IMR-90 (cell line): Measurements from ENCODE around the gene GABRP. TPM values are rescaled to one million over a fixed set of nuclear protein-coding genes. Genes with fewer than 3 reads are reported as not detected.

Experiments used
- ATAC-seq: fragments of 200-7000 bp; cut with Tn5 transposase; 2 replicates; pipeline ENCODE4 v1.9.1; 2020; ENCODE audit warnings: low read depth, mild to moderate bottlenecking, moderate library complexity
- BruUV-seq: library from RNA; stranded (reverse); fragments of 400-500 nt; replicated peaks from 2 replicates; lab custom pipeline; 2021; lab: Mats Ljungman, UMichigan
- CTCF ChIA-PET: fragments of 300-600 bp; formaldehyde crosslinking; extraction: SDS; loops from one replicate; lab custom pipeline; 2021; ENCODE audit warnings: antibody characterized with exemption; lab: Yijun Ruan, JAX
- POLR2A ChIA-PET: fragments of 300-600 bp; sonication (Branson Sonifier 250); formaldehyde crosslinking; loops from one replicate; lab custom pipeline; 2022; ENCODE audit warnings: antibody characterized with exemption; ENCODE audit not compliant: unreplicated experiment; lab: Charles Lee
- DNase-seq: peaks from one replicate; pipeline ENCODE4 v3.0.0; 2013
- H2AFZ ChIP-seq: replicated peaks from 2 replicates; pipeline ENCODE3; 2013; ENCODE audit warnings: low read length, mild to moderate bottlenecking; ENCODE audit not compliant: poor library complexity
- H2AK5ac ChIP-seq: 2 replicates; pipeline ENCODE4 v1.6.1; 2013; ENCODE audit warnings: low read depth, low read length, inconsistent platforms
- H2AK9ac ChIP-seq: replicated peaks from 2 replicates; pipeline ENCODE3; 2013; ENCODE audit warnings: mild to moderate bottlenecking, low read depth, low read length, moderate library complexity; ENCODE audit not compliant: poor library complexity
- H2BK120ac ChIP-seq: 2 replicates; pipeline ENCODE4 v1.6.1; 2013; ENCODE audit warnings: low read depth, low read length, inconsistent platforms
- H2BK15ac ChIP-seq: 3 replicates; pipeline ENCODE4 v1.6.1; 2013; ENCODE audit warnings: low read depth, low read length, inconsistent platforms
- H2BK20ac ChIP-seq: 2 replicates; pipeline ENCODE4 v1.6.1; 2013; ENCODE audit warnings: low read depth, mild to moderate bottlenecking, inconsistent platforms, low read length, moderate library complexity
- H2BK5ac ChIP-seq: 2 replicates; pipeline ENCODE4 v1.6.1; 2013; ENCODE audit warnings: mild to moderate bottlenecking, low read depth, low read length, inconsistent platforms; ENCODE audit not compliant: poor library complexity, severe bottlenecking
- H3K14ac ChIP-seq: replicated peaks from 2 replicates; pipeline ENCODE4 v1.6.1; 2013; ENCODE audit warnings: low read depth, low read length, inconsistent platforms
- H3K18ac ChIP-seq: 2 replicates; pipeline ENCODE4 v1.6.1; 2013; ENCODE audit warnings: low read depth, low read length, control low read depth
- H3K23ac ChIP-seq: 2 replicates; pipeline ENCODE4 v1.6.1; 2013; ENCODE audit warnings: low read depth, low read length, inconsistent platforms
- H3K27ac ChIP-seq: 2 replicates; pipeline ENCODE4 v1.5.1; 2013; ENCODE audit warnings: mild to moderate bottlenecking, control low read depth, low read length; ENCODE audit not compliant: insufficient read depth
- H3K27me3 ChIP-seq: 2 replicates; pipeline ENCODE4 v1.6.1; 2013; ENCODE audit warnings: low read length; ENCODE audit not compliant: control insufficient read depth, insufficient read depth
- H3K36me3 ChIP-seq: 2 replicates; pipeline ENCODE4 v1.6.1; 2013; ENCODE audit warnings: low read length, mixed read lengths; ENCODE audit not compliant: control insufficient read depth, insufficient read depth
- H3K4ac ChIP-seq: 2 replicates; pipeline ENCODE4 v1.6.1; 2013; ENCODE audit warnings: low read depth, low read length, inconsistent platforms
- H3K4me1 ChIP-seq: 2 replicates; pipeline ENCODE4 v1.6.1; 2013; ENCODE audit warnings: low read length, mixed read lengths; ENCODE audit not compliant: control insufficient read depth, insufficient read depth
- H3K4me2 ChIP-seq: 2 replicates; pipeline ENCODE4 v1.6.1; 2013; ENCODE audit warnings: low read depth, mild to moderate bottlenecking, control low read depth, low read length, moderate library complexity
- H3K4me3 ChIP-seq: 2 replicates; pipeline ENCODE4 v1.5.1; 2013; ENCODE audit warnings: low read depth, mild to moderate bottlenecking, control low read depth, low read length, moderate library complexity; ENCODE audit not compliant: insufficient read depth
- H3K56ac ChIP-seq: 2 replicates; pipeline ENCODE4 v1.6.1; 2013; ENCODE audit warnings: low read length, inconsistent platforms; ENCODE audit not compliant: insufficient read depth; ENCODE audit errors: extremely low read depth
- H3K79me1 ChIP-seq, 2 experiments: 2 replicates each; pipeline ENCODE4 v1.6.1; 2013; ENCODE audit warnings: low read length in 2 of 2, inconsistent platforms in 1 of 2, low read depth in 1 of 2
- H3K9ac ChIP-seq: 2 replicates; pipeline ENCODE4 v1.6.1; 2013; ENCODE audit warnings: low read depth, low read length, control low read depth
- H3K9me1 ChIP-seq: 2 replicates; pipeline ENCODE4 v1.6.1; 2013; ENCODE audit warnings: low read length, inconsistent platforms; ENCODE audit not compliant: insufficient read depth
- H3K9me3 ChIP-seq: 2 replicates; pipeline ENCODE4 v1.6.1; 2013; ENCODE audit warnings: low read length; ENCODE audit not compliant: control insufficient read depth, insufficient read depth
- H4K20me1 ChIP-seq: 2 replicates; pipeline ENCODE4 v1.6.1; 2013; ENCODE audit warnings: low read length, inconsistent platforms; ENCODE audit not compliant: insufficient read depth
- H4K5ac ChIP-seq: 2 replicates; pipeline ENCODE4 v1.6.1; 2013; ENCODE audit warnings: mild to moderate bottlenecking, low read depth, low read length, control low read depth
- H4K8ac ChIP-seq, 2 experiments: 2 replicates each; pipeline ENCODE4 v1.6.1; 2013; ENCODE audit warnings: low read depth in 2 of 2, low read length in 2 of 2, control low read depth in 1 of 2, inconsistent platforms in 1 of 2
- H4K91ac ChIP-seq: 2 replicates; pipeline ENCODE4 v1.6.1; 2013; ENCODE audit warnings: low read depth, low read length, inconsistent platforms; ENCODE audit not compliant: insufficient read depth
- CHD1 ChIP-seq: IDR thresholded peaks from 2 replicates; pipeline ENCODE4 v1.6.1; 2012; ENCODE audit warnings: low read depth, low read length, improper control_type of control experiment
- FOS ChIP-seq: fragments of 150-350 bp; IDR thresholded peaks from 2 replicates; pipeline ENCODE4 v1.6.1; 2016; ENCODE audit warnings: low read depth, low read length
- MAFK ChIP-seq: IDR thresholded peaks from 2 replicates; pipeline ENCODE4 v1.6.1; 2012; ENCODE audit warnings: low read depth, low read length, improper control_type of control experiment
- MAZ ChIP-seq: IDR thresholded peaks from 2 replicates; pipeline ENCODE4 v1.6.1; 2012; ENCODE audit warnings: low read depth, mild to moderate bottlenecking, low read length, improper control_type of control experiment, moderate library complexity, borderline replicate concordance
- POLR2A ChIP-seq: IDR thresholded peaks from 2 replicates; pipeline ENCODE4 v1.6.1; 2012; ENCODE audit warnings: mild to moderate bottlenecking, low read depth, low read length
- RAD21 ChIP-seq: IDR thresholded peaks from 2 replicates; pipeline ENCODE4 v1.6.1; 2012; ENCODE audit warnings: low read length, improper control_type of control experiment
- RFX5 ChIP-seq: IDR thresholded peaks from 2 replicates; pipeline ENCODE4 v1.8.0; 2012; ENCODE audit warnings: low read depth, mild to moderate bottlenecking, low read length, moderate library complexity
- SMC3 ChIP-seq: fragments of 150-350 bp; IDR thresholded peaks from 2 replicates; pipeline ENCODE4 v1.6.1; 2016; ENCODE audit warnings: low read depth, mild to moderate bottlenecking, antibody characterized with exemption, low read length, moderate library complexity
- WGBS, 2 experiments: methylation state at CpG; one replicate each; pipeline versions ENCODE4 v1.1.5 to v1.1.7; 2013; ENCODE audit warnings: missing lambda C conversion rate in 2 of 2; ENCODE audit not compliant: insufficient read length in 1 of 2; ENCODE audit errors: extremely low coverage in 2 of 2; 5-methylcytosine and 5-hydroxymethylcytosine counted together
- dilution Hi-C: fragments of 300-500 bp; cut with HindIII; formaldehyde crosslinking; loops from one replicate; pipeline ENCODE4 v1.14.3; 2018; ENCODE audit warnings: low sequenced_read_pairs; ENCODE audit not compliant: unreplicated experiment
- in situ Hi-C: fragments of 300-500 bp; cut with MboI; formaldehyde crosslinking; loops from 3 replicates; pipeline ENCODE4 v1.14.3; 2019; ENCODE audit warnings: low sequenced_read_pairs, inconsistent platforms, mixed read lengths
- intact Hi-C: fragments of 100-400 bp; cut with micrococcal nuclease; formaldehyde crosslinking; loops from 2 replicates; pipeline ENCODE4 v1.10.0; 2022
- polyA plus RNA-seq, 3 experiments: library from polyadenylated mRNA; depleted of rRNA; stranded (reverse); fragments of >200 nt; gene quantifications; 2 replicates each; pipeline ENCODE4 v1.2.3, GENCODE V29; 2012; ENCODE audit warnings: low replicate concordance in 1 of 3
- total RNA-seq: library from RNA; depleted of rRNA; stranded (reverse); fragments of >200 nt; gene quantifications from 2 replicates; pipeline ENCODE4 v1.2.3, GENCODE V29; 2012
- TF ChIP-seq, protein P1 (sequence below): conservative IDR thresholded peaks from 2 replicates; pipeline ENCODE4 v1.5.1; 2012; ENCODE audit warnings: mild to moderate bottlenecking, low read depth, low read length, improper control_type of control experiment

Gene GABRP
- total and polyA plus RNA-seq, 2 of the 4 experiments (the other 2 are of a cell fraction) = not detected

DNA sequence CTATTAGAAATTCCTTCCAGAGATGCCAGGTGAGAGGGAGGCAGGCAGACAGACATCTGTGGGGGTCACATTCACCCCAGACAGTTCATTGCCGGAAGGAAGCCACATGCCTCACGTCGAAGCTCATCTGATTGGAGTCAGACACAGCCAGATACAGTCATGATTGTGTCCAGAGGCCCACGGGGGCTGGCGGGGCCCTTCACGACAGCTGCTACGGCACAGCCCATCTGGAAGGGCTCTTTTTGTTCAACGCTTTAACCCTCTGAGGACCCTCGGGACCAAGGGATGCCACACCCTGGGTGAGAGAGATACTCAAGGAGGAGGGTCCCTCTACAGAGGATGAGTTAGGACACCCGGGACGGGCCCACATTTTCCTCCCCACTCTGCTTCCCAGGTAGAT is 31.9 kb upstream of the GABRP start:
- Histone ChIP-seq H3K4me3 (no peak overlapping the region), H2AFZ (no peak overlapping the region), H3K4ac (no peak overlapping the region), H3K27ac (no peak overlapping the region), H3K36me3 (no peaks in the 10 kb centered on the region), H3K56ac (no peak overlapping the region), H4K20me1 (no peaks in the 10 kb centered on the region), H3K79me1 (no peaks in the 10 kb centered on the region), H3K9me3 (no peaks in the 10 kb centered on the region), H3K27me3 (peaks cover 35% of the 10 kb centered on the region), H2AK9ac (no peak overlapping the region), H3K23ac (no peak overlapping the region), H3K4me2 (no peak overlapping the region), H2BK5ac (no peak overlapping the region), H2BK20ac (no peak overlapping the region), H4K91ac (no peak overlapping the region), H2AK5ac (no peak overlapping the region), H4K5ac (no peak overlapping the region), H2BK15ac (no peak overlapping the region), H3K9me1 (no peaks in the 10 kb centered on the region), H2BK120ac (no peak overlapping the region), H4K8ac (no peak overlapping the region), H3K14ac (no peak overlapping the region), H3K9ac (no peak overlapping the region), H3K4me1 (no peaks in the 10 kb centered on the region), H3K18ac (no peak overlapping the region)
- ATAC-seq = no peak
- intact Hi-C loops = no loop called here
- DNase-seq = no peak
- in situ Hi-C loops = no loop called here
- POLR2A ChIA-PET = no interaction called here
- TF ChIP-seq, protein P1, sequence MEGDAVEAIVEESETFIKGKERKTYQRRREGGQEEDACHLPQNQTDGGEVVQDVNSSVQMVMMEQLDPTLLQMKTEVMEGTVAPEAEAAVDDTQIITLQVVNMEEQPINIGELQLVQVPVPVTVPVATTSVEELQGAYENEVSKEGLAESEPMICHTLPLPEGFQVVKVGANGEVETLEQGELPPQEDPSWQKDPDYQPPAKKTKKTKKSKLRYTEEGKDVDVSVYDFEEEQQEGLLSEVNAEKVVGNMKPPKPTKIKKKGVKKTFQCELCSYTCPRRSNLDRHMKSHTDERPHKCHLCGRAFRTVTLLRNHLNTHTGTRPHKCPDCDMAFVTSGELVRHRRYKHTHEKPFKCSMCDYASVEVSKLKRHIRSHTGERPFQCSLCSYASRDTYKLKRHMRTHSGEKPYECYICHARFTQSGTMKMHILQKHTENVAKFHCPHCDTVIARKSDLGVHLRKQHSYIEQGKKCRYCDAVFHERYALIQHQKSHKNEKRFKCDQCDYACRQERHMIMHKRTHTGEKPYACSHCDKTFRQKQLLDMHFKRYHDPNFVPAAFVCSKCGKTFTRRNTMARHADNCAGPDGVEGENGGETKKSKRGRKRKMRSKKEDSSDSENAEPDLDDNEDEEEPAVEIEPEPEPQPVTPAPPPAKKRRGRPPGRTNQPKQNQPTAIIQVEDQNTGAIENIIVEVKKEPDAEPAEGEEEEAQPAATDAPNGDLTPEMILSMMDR = no peak
- TF ChIP-seq FOS = no peak
- no peak for TF ChIP-seq CHD1
- no peak for TF ChIP-seq RFX5
- no peak for TF ChIP-seq SMC3
- TF ChIP-seq RAD21 = no peak
- TF ChIP-seq POLR2A = no peak
- TF ChIP-seq MAFK = no peak
- TF ChIP-seq MAZ = no peak
- WGBS, 2 experiments = 24% methylated on average over 3 of the region's 11 CpGs; no CpG with 5 or more reads in 1 of the 2 experiments
- dilution Hi-C loops = no loop called here
- CTCF ChIA-PET = no interaction called here
- BruUV-seq = no TSS peak
